GM12892 (cell line): ENCODE measurements around the gene VPS9D1.

ENCODE experiments used
- DNase-seq: peaks from one replicate; pipeline ENCODE4 v3.0.0; 2011; ENCODE audit not compliant: insufficient read length
- FAIRE-seq: peaks from 2 replicates; lab custom pipeline; 2011; peaks lifted over from hg19 to GRCh38; lab: Jason Lieb, UNC
- POLR2A ChIP-seq: IDR thresholded peaks from 2 replicates; pipeline ENCODE4 v1.6.1; 2011; ENCODE audit warnings: low read depth, low read length, control low read depth
- POLR2AphosphoS5 ChIP-seq: IDR thresholded peaks from 2 replicates; pipeline ENCODE4 v1.6.1; 2011; ENCODE audit warnings: low read depth, low read length, control low read depth
- TAF1 ChIP-seq: IDR thresholded peaks from 2 replicates; pipeline ENCODE4 v1.6.1; 2011; ENCODE audit warnings: low read depth, mild to moderate bottlenecking, control low read depth, low read length, borderline replicate concordance

Gene VPS9D1

DNA sequence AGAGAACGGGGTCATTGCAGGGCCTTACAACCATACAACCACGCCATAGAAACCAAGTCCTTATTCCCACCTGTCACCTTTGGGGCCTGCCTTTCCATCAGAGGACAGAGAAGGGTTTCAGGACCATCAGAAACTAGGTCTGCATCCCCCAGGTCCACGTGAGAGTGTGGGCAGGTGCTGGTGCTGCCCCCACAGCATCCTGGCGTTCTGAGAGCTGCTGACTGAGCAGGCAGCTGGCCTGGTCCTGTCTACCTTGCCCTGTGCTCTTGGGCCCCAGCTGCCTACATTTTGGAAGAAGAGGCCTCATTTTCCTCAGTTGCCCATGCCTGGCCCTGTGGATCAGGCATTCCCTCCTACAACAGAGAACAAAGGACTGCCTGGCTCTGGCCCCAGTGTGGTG, 22.2 kb upstream of the VPS9D1 start:
- DNase-seq (no peak), FAIRE-seq (no peak)
- TF ChIP-seq TAF1: no peak
- TF ChIP-seq POLR2A: peak; percentile 30; the same call in 1 of the 2 replicates
- TF ChIP-seq POLR2AphosphoS5: no peak

DNA sequence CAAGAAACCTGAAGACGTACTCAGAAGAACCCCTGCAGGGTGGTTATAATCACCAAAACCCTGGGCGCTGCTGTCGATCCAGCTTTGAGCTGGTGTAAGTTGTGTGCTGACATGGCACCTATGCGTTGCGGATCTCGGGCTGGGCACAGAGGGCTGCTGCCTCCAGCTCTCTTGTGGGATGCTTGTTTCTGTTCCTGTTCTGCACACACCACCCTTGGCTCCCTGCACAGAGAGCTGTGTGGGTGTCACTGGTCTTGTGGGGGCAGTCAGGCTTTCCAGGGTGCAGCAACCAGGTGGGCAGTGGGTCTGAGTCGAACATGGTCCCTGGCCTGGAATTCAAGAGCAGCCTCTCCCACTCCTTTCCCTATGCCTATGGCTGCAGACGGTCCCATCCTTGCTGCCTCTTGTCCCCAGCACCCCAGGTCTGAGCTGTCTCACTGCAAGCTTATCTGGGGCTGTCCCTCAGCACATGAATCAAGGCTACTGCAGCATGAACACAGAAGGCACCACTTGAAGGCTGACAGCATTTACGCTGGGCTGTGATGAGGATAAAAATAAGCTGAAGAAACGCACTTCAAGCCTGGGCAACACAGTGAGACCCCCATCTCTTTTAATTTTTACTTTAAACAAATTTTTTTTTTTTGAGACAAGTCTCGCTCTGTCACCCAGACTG, 20.8 kb upstream of the VPS9D1 start:
- no peak for FAIRE-seq
- TF ChIP-seq TAF1 (no peak), POLR2AphosphoS5 (0 out of 2 replicates have a peak, but pooled peaks have one; percentile 28), POLR2A (no peak)
- no peak for DNase-seq

GRCh38 chr16:89739383-89739782, 18.7 kb upstream of the VPS9D1 start:
- DNase-seq (no peak), FAIRE-seq (no peak)
- TF ChIP-seq POLR2AphosphoS5: no peak
- TF ChIP-seq POLR2A: no peak
- TF ChIP-seq TAF1: no peak

GRCh38 chr16:89738538-89739317, 18.0 kb upstream of the VPS9D1 start:
- TF ChIP-seq TAF1: no peak
- no peak for TF ChIP-seq POLR2A
- TF ChIP-seq POLR2AphosphoS5: no peak
- DNase-seq: no peak
- FAIRE-seq: no peak

- TF ChIP-seq POLR2AphosphoS5 (no peak), TAF1 (no peak), POLR2A (peak; percentile 21; the same call in 1 of the 2 replicates)
- FAIRE-seq: no peak
Observed at GRCh38 chr16:89738072-89738377, 17.3 kb upstream of the VPS9D1 start.

GRCh38 chr16:89737341-89738071, 16.8 kb upstream of the VPS9D1 start:
- no peak for FAIRE-seq
- no peak for DNase-seq
- no peak for TF ChIP-seq TAF1
- no peak; the same call in 1 of the 2 replicates for TF ChIP-seq POLR2A
- no peak; the same call in 1 of the 2 replicates for TF ChIP-seq POLR2AphosphoS5

More at GRCh38 chr16:89738072-89738377, 17.3 kb upstream of the VPS9D1 start:
- DNase-seq: no peak

GRCh38 chr16:89736554-89736953, 15.9 kb upstream of the VPS9D1 start:
- DNase-seq (no peak), FAIRE-seq (no peak)
- TF ChIP-seq POLR2AphosphoS5 (no peak), TAF1 (no peak), POLR2A (no peak)

- DNase-seq: no peak
- TF ChIP-seq POLR2A (no peak), POLR2AphosphoS5 (no peak; the same call in 1 of the 2 replicates), TAF1 (no peak)
- FAIRE-seq: no peak
Observed at GRCh38 chr16:89733792-89734191, 13.1 kb upstream of the VPS9D1 start.

- FAIRE-seq (no peak), DNase-seq (no peak)
- TF ChIP-seq POLR2A: no peak
- no peak for TF ChIP-seq TAF1
- TF ChIP-seq POLR2AphosphoS5: no peak
Observed at GRCh38 chr16:89733322-89733721, 12.6 kb upstream of the VPS9D1 start.

GRCh38 chr16:89732918-89733242, 12.2 kb upstream of the VPS9D1 start:
- FAIRE-seq: no peak
- TF ChIP-seq POLR2AphosphoS5 (no peak), TAF1 (no peak), POLR2A (no peak)
- DNase-seq: no peak
